ENCODE measurements around the gene HPCAL1.

GRCh38 chr2:10271946-10272345 lies 30.8 kb upstream of the HPCAL1 start:
- TF ChIP-seq CTCF (IDR thresholded peaks at IDR 0.05): no peak
- no peak for TF ChIP-seq POLR2A (IDR thresholded peaks at IDR 0.05)

All from prostate gland (tissue), 2 donors.